ENCODE data around the gene KDR. TPM values are rescaled to one million over a fixed set of nuclear protein-coding genes. Genes with fewer than 3 reads are reported as not detected.

The KDR gene
- total RNA-seq, 1 donor from 2014 or later = 924 TPM

- no peak overlapping the region for H3K27ac Mint-ChIP-seq (ENCODE audit: unreplicated experiment)
- H3K36me3 Mint-ChIP-seq (ENCODE audit: low read depth, unreplicated experiment) = no peaks in the 10 kb centered on the region
- DNase-seq (ENCODE audit: low spot score) = no peak
- TF ChIP-seq, protein P1, sequence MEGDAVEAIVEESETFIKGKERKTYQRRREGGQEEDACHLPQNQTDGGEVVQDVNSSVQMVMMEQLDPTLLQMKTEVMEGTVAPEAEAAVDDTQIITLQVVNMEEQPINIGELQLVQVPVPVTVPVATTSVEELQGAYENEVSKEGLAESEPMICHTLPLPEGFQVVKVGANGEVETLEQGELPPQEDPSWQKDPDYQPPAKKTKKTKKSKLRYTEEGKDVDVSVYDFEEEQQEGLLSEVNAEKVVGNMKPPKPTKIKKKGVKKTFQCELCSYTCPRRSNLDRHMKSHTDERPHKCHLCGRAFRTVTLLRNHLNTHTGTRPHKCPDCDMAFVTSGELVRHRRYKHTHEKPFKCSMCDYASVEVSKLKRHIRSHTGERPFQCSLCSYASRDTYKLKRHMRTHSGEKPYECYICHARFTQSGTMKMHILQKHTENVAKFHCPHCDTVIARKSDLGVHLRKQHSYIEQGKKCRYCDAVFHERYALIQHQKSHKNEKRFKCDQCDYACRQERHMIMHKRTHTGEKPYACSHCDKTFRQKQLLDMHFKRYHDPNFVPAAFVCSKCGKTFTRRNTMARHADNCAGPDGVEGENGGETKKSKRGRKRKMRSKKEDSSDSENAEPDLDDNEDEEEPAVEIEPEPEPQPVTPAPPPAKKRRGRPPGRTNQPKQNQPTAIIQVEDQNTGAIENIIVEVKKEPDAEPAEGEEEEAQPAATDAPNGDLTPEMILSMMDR (IDR thresholded peaks at IDR 0.05; ENCODE audit: unreplicated experiment) = no peak
- H3K4me3 Mint-ChIP-seq (ENCODE audit: unreplicated experiment) = no peak overlapping the region
- no peaks in the 10 kb centered on the region for H3K9me3 Mint-ChIP-seq (ENCODE audit: unreplicated experiment)
- peaks cover 8% of the 10 kb centered on the region for H3K4me1 Mint-ChIP-seq (ENCODE audit: unreplicated experiment)
- no peaks in the 10 kb centered on the region for H3K27me3 Mint-ChIP-seq (ENCODE audit: unreplicated experiment)
Measured at GRCh38 chr4:55136634-55137033, 11.2 kb upstream of the KDR start.

GRCh38 chr4:55133951-55134350 lies 8.6 kb upstream of the KDR start:
- peaks cover 8% of the 10 kb centered on the region for H3K4me1 Mint-ChIP-seq (ENCODE audit: unreplicated experiment)
- H3K36me3 Mint-ChIP-seq (ENCODE audit: low read depth, unreplicated experiment) = no peaks in the 10 kb centered on the region
- no peak overlapping the region for H3K4me3 Mint-ChIP-seq (ENCODE audit: unreplicated experiment)
- no peaks in the 10 kb centered on the region for H3K27me3 Mint-ChIP-seq (ENCODE audit: unreplicated experiment)
- DNase-seq (ENCODE audit: low spot score) = no peak
- TF ChIP-seq, protein P1 (IDR thresholded peaks at IDR 0.05; ENCODE audit: unreplicated experiment) = no peak
- no peaks in the 10 kb centered on the region for H3K9me3 Mint-ChIP-seq (ENCODE audit: unreplicated experiment)
- H3K27ac Mint-ChIP-seq (ENCODE audit: unreplicated experiment) = no peak overlapping the region

DNA sequence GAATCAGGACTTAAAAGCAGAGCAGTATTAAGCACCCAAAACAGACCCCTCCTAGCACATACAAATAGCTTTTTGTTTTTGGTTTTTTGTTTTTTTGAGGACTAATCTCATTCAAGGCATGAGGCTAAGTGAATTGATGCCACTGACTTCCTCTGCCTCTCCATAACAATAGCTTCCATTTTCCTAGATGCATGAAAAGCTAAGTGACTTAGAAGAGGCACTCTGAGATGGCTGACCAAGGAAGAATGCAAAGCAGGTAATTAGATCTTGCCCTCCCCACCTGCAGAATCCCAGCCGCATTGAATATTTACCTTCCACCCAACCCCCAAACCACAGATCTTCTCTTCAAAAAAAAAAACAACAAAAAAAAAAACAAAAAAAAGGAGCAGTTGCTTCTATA lies 7.4 kb upstream of the KDR start:
- no peaks in the 10 kb centered on the region for H3K36me3 Mint-ChIP-seq (ENCODE audit: low read depth, unreplicated experiment)
- no peaks in the 10 kb centered on the region for H3K27me3 Mint-ChIP-seq (ENCODE audit: unreplicated experiment)
- H3K4me1 Mint-ChIP-seq (ENCODE audit: unreplicated experiment) = peaks cover 8% of the 10 kb centered on the region
- TF ChIP-seq, protein P1 (IDR thresholded peaks at IDR 0.05; ENCODE audit: unreplicated experiment) = no peak
- no peak overlapping the region for H3K4me3 Mint-ChIP-seq (ENCODE audit: unreplicated experiment)
- no peak for DNase-seq (ENCODE audit: low spot score)
- no peaks in the 10 kb centered on the region for H3K9me3 Mint-ChIP-seq (ENCODE audit: unreplicated experiment)
- no peak overlapping the region for H3K27ac Mint-ChIP-seq (ENCODE audit: unreplicated experiment)

DNA sequence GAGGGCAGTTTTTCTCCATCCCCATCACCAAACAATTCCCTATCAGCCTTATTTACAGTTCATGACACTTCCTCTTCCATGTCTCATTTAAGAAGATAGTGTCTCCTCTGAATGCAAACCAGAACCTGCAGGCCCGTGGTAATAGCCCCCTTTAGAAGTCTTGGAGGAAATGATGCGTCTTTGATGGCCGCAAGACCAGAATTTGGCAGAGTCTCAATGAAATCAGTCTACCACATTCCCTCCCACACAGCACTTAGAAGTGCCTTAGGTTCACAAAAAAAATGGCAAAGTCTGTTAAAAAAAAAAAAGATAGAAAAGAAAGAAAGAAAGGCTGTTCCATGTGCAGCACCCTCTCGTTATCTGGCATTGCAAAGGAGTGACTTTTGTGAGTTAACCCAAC lies 2.1 kb upstream of the KDR start:
- TF ChIP-seq, protein P1 (IDR thresholded peaks at IDR 0.05; ENCODE audit: unreplicated experiment) = no peak

GRCh38 chr4:55127053-55127452 lies 1.7 kb upstream of the KDR start:
- Mint-ChIP-seq H3K27me3 (ENCODE audit: unreplicated experiment) (peaks cover 9% of the 10 kb centered on the region), H3K27ac (ENCODE audit: unreplicated experiment) (no peak overlapping the region)

More for the DNA sequence above, 2.1 kb upstream of the KDR start:
- DNase-seq (ENCODE audit: low spot score) = no peak
- Mint-ChIP-seq H3K9me3 (ENCODE audit: unreplicated experiment) (no peaks in the 10 kb centered on the region), H3K27me3 (ENCODE audit: unreplicated experiment) (peaks cover 9% of the 10 kb centered on the region), H3K4me1 (ENCODE audit: unreplicated experiment) (peaks cover 27% of the 10 kb centered on the region), H3K27ac (ENCODE audit: unreplicated experiment) (no peak overlapping the region), H3K36me3 (ENCODE audit: low read depth, unreplicated experiment) (peaks cover 22% of the 10 kb centered on the region), H3K4me3 (ENCODE audit: unreplicated experiment) (no peak overlapping the region)

More at GRCh38 chr4:55127053-55127452, 1.7 kb upstream of the KDR start:
- Mint-ChIP-seq H3K36me3 (ENCODE audit: low read depth, unreplicated experiment) (peaks cover 26% of the 10 kb centered on the region), H3K9me3 (ENCODE audit: unreplicated experiment) (no peaks in the 10 kb centered on the region), H3K4me3 (ENCODE audit: unreplicated experiment) (peak overlapping the region; percentile 62), H3K4me1 (ENCODE audit: unreplicated experiment) (peaks cover 27% of the 10 kb centered on the region)
- TF ChIP-seq, protein P1 (IDR thresholded peaks at IDR 0.05; ENCODE audit: unreplicated experiment) = no peak
- DNase-seq (ENCODE audit: low spot score) = no peak

Data from endothelial cell (in vitro differentiated cells).